ENCODE data around the gene PROC.

GRCh38 chr2:127400897-127401756 lies 17.1 kb upstream of the PROC start:
- TF ChIP-seq, protein P1, sequence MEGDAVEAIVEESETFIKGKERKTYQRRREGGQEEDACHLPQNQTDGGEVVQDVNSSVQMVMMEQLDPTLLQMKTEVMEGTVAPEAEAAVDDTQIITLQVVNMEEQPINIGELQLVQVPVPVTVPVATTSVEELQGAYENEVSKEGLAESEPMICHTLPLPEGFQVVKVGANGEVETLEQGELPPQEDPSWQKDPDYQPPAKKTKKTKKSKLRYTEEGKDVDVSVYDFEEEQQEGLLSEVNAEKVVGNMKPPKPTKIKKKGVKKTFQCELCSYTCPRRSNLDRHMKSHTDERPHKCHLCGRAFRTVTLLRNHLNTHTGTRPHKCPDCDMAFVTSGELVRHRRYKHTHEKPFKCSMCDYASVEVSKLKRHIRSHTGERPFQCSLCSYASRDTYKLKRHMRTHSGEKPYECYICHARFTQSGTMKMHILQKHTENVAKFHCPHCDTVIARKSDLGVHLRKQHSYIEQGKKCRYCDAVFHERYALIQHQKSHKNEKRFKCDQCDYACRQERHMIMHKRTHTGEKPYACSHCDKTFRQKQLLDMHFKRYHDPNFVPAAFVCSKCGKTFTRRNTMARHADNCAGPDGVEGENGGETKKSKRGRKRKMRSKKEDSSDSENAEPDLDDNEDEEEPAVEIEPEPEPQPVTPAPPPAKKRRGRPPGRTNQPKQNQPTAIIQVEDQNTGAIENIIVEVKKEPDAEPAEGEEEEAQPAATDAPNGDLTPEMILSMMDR (IDR thresholded peaks at IDR 0.05): no peak
- TF ChIP-seq POLR2AphosphoS5 (IDR thresholded peaks at IDR 0.05; ENCODE audit: low read depth, low read length) (no peak), TCF7L2 (IDR thresholded peaks at IDR 0.05; ENCODE audit: low read depth, low read length) (no peak)

All from Panc1 (cell line).